GM13977 (cell line): ENCODE results near the gene CUBN.

ENCODE experiments used
- DNase-seq: peaks from one replicate; pipeline ENCODE4 v3.0.0; 2012; ENCODE audit warnings: low spot score
- CTCF ChIP-seq: IDR thresholded peaks from 2 replicates; pipeline ENCODE4 v1.5.1; 2012; ENCODE audit warnings: mild to moderate bottlenecking, control low read depth; ENCODE audit not compliant: insufficient read depth; ENCODE audit errors: extremely low read depth, missing control alignments
- in situ Hi-C: fragments of 300-500 bp; cut with MboI; formaldehyde crosslinking; loops from one replicate; pipeline ENCODE4 v1.12.0; 2022; ENCODE audit warnings: low sequenced_read_pairs, low pct_unique_long_range_greater_than_20kb, mixed read lengths, inconsistent platforms; ENCODE audit not compliant: unreplicated experiment

The CUBN gene

GRCh38 chr10:16964576-16965343 is 164.9 kb downstream of the CUBN start:
- in situ Hi-C loops, result no loop called here
- no peak for TF ChIP-seq CTCF

GRCh38 chr10:16960551-16960950 is 169.1 kb downstream of the CUBN start:
- in situ Hi-C loops, result no loop called here
- TF ChIP-seq CTCF, result no peak

More at GRCh38 chr10:16964576-16965343, 164.9 kb downstream of the CUBN start:
- DNase-seq, result no peak

GRCh38 chr10:16957038-16957437 is 172.6 kb downstream of the CUBN start:
- DNase-seq, result no peak
- in situ Hi-C loops, result no loop called here
- TF ChIP-seq CTCF, result no peak

More at GRCh38 chr10:16960551-16960950, 169.1 kb downstream of the CUBN start:
- no peak for DNase-seq

- no peak for DNase-seq
- in situ Hi-C loops, result no loop called here
- TF ChIP-seq CTCF, result no peak
These were observed 175.2 kb downstream of the CUBN start for GRCh38 chr10:16954280-16955030.

GRCh38 chr10:16953270-16953669 is 176.3 kb downstream of the CUBN start:
- in situ Hi-C loops, result no loop called here
- no peak for DNase-seq

GRCh38 chr10:16952610-16953009 is 177.0 kb downstream of the CUBN start:
- no peak for TF ChIP-seq CTCF
- in situ Hi-C loops, result no loop called here
- DNase-seq, result no peak

More at GRCh38 chr10:16953270-16953669, 176.3 kb downstream of the CUBN start:
- TF ChIP-seq CTCF, result no peak
